NCI-H1417 (cell line): ENCODE results near the gene MS4A10.
A peak's percentile ranks its signal among the peaks of the same experiment; 100 is the strongest.

Source experiments
- DNase-seq, 3 experiments: peaks; one replicate each; lab custom pipeline; 2025; lab: John Stamatoyannopoulos, UW

MS4A10 gene

GRCh38 chr11:60825118-60825517 lies 40.0 kb downstream of the MS4A10 start:
- no peak for DNase-seq

- DNase-seq = no peak
These were observed 40.7 kb downstream of the MS4A10 start for GRCh38 chr11:60825790-60826189.

- no peak for DNase-seq
These were observed 45.5 kb downstream of the MS4A10 start for GRCh38 chr11:60830478-60831142.

- DNase-seq = peak; percentile 76 to 93 (median 86)
These were observed 46.0 kb downstream of the MS4A10 start for GRCh38 chr11:60831143-60831500.

GRCh38 chr11:60831501-60832079 lies 46.5 kb downstream of the MS4A10 start:
- peak in 2 of 3 experiments; percentile 25 to 78 for DNase-seq

GRCh38 chr11:60834742-60835533 lies 49.8 kb downstream of the MS4A10 start:
- DNase-seq = no peak

GRCh38 chr11:60835534-60835846 lies 50.4 kb downstream of the MS4A10 start:
- no peak for DNase-seq

GRCh38 chr11:60836866-60837515 lies 51.9 kb downstream of the MS4A10 start:
- DNase-seq = peak in 1 of 3 experiments; percentile 39

GRCh38 chr11:60838132-60838531 lies 53.0 kb downstream of the MS4A10 start:
- no peak for DNase-seq

GRCh38 chr11:60840470-60841430 lies 55.6 kb downstream of the MS4A10 start:
- DNase-seq = no peak

GRCh38 chr11:60841797-60842667 lies 56.9 kb downstream of the MS4A10 start, which contains the start of gene CCDC86:
Gene CCDC86, plus strand, starts transcription at chr11:60842113. Its CDS starts 12 bp downstream, at chr11:60842125.
- DNase-seq = peak; percentile 95 to 98 (median 97)

- peak in 1 of 3 experiments; percentile 19 for DNase-seq
These were observed 57.8 kb downstream of the MS4A10 start for GRCh38 chr11:60842668-60843600.

GRCh38 chr11:60844045-60844869 lies 59.1 kb downstream of the MS4A10 start:
- no peak for DNase-seq

GRCh38 chr11:60844870-60845221 lies 59.7 kb downstream of the MS4A10 start:
- DNase-seq = no peak

GRCh38 chr11:60845338-60845737 lies 60.2 kb downstream of the MS4A10 start:
- no peak for DNase-seq

GRCh38 chr11:60847281-60847680 lies 62.1 kb downstream of the MS4A10 start:
- no peak for DNase-seq

- no peak for DNase-seq
These were observed 62.8 kb downstream of the MS4A10 start for GRCh38 chr11:60847896-60848295.

GRCh38 chr11:60848714-60849151 lies 63.6 kb downstream of the MS4A10 start:
- no peak for DNase-seq
